NCI-H2107 treated with DMSO at 0.1 percent for 48 hours (cell line): ENCODE data around the gene LEPROT.
"Not testable (repeated sequence)": the region's sequence is repeated elsewhere in the genome, so short reads cannot be mapped to it uniquely, and the experiment has no call there.

Experiments used
- DNase-seq: peaks from one replicate; lab custom pipeline; 2025; ENCODE audit not compliant: unreplicated experiment; lab: John Stamatoyannopoulos, UW

LEPROT gene

GRCh38 chr1:65420590-65421350 lies at the start of gene LEPROT, which contains the start of gene LEPR:
Gene LEPROT (plus strand): TSS chr1:65420668. CDS start chr1:65420725, 57 bp downstream.
Gene LEPR (plus strand): TSS chr1:65420668. CDS start chr1:65565566, 144,898 bp downstream.
- DNase-seq = peak; percentile 55

- no peak for DNase-seq
Observed at GRCh38 chr1:65371544-65371943, 48.9 kb upstream of the LEPROT start.

- no peak for DNase-seq
Observed at GRCh38 chr1:65372557-65372956, 47.9 kb upstream of the LEPROT start.

- no peak for DNase-seq
Observed at GRCh38 chr1:65377496-65378246, 42.8 kb upstream of the LEPROT start.

- no peak for DNase-seq
Observed at GRCh38 chr1:65378247-65378946, 42.1 kb upstream of the LEPROT start.

GRCh38 chr1:65384426-65384825 lies 36.0 kb upstream of the LEPROT start:
- not testable (repeated sequence) for DNase-seq

- no peak for DNase-seq
Observed at GRCh38 chr1:65386439-65386838, 34.0 kb upstream of the LEPROT start.

GRCh38 chr1:65387821-65388220 lies 32.6 kb upstream of the LEPROT start:
- no peak for DNase-seq

- no peak for DNase-seq
Observed at GRCh38 chr1:65388908-65389695, 31.4 kb upstream of the LEPROT start.

GRCh38 chr1:65392497-65392896 lies 28.0 kb upstream of the LEPROT start:
- DNase-seq = no peak

GRCh38 chr1:65393347-65393746 lies 27.1 kb upstream of the LEPROT start:
- DNase-seq = no peak

- DNase-seq = no peak
Observed at GRCh38 chr1:65393928-65394327, 26.5 kb upstream of the LEPROT start.

- no peak for DNase-seq
Observed at GRCh38 chr1:65395887-65396612, 24.4 kb upstream of the LEPROT start.

GRCh38 chr1:65398083-65398482 lies 22.4 kb upstream of the LEPROT start:
- no peak for DNase-seq

- DNase-seq = no peak
Observed at GRCh38 chr1:65399003-65399402, 21.5 kb upstream of the LEPROT start.

GRCh38 chr1:65401612-65402011 lies 18.9 kb upstream of the LEPROT start:
- DNase-seq = no peak

- no peak for DNase-seq
Observed at GRCh38 chr1:65404941-65405340, 15.5 kb upstream of the LEPROT start.

GRCh38 chr1:65407877-65408276 lies 12.6 kb upstream of the LEPROT start:
- no peak for DNase-seq

- DNase-seq = no peak
Observed at GRCh38 chr1:65409314-65409713, 11.2 kb upstream of the LEPROT start.

- DNase-seq = no peak
Observed at GRCh38 chr1:65409816-65410326, 10.6 kb upstream of the LEPROT start.
